ENCODE data around the gene KCTD17.

DNA sequence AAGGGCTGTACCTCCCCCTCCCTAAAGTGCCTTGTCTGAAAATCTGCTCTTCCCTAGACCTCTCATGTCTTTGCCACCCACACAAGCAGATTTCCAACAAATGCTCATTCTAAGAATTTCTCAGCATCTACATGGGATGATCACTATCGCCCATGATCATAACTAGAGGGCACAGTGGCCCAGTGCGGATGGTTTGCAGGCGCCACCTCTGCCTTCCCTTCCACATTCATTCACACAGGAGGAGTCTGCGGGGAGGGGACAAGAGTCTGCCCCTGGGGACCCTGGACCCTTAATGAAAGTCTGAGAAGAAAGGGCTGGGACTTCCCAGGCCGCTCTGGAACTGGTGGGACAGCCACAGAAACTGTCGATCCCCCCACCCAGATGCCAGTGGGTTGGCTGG, 28.9 kb downstream of the KCTD17 start:
- TF ChIP-seq, protein P1, sequence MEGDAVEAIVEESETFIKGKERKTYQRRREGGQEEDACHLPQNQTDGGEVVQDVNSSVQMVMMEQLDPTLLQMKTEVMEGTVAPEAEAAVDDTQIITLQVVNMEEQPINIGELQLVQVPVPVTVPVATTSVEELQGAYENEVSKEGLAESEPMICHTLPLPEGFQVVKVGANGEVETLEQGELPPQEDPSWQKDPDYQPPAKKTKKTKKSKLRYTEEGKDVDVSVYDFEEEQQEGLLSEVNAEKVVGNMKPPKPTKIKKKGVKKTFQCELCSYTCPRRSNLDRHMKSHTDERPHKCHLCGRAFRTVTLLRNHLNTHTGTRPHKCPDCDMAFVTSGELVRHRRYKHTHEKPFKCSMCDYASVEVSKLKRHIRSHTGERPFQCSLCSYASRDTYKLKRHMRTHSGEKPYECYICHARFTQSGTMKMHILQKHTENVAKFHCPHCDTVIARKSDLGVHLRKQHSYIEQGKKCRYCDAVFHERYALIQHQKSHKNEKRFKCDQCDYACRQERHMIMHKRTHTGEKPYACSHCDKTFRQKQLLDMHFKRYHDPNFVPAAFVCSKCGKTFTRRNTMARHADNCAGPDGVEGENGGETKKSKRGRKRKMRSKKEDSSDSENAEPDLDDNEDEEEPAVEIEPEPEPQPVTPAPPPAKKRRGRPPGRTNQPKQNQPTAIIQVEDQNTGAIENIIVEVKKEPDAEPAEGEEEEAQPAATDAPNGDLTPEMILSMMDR (conservative IDR thresholded peaks at IDR 0.05 in 1 of 2, IDR thresholded peaks at IDR 0.05 in 1 of 2; ENCODE audit: low read depth in 1 of 2, low read length in 2 of 2) = no peak
- no peak for TF ChIP-seq EZH2 (IDR thresholded peaks at IDR 0.05; ENCODE audit: low read length, missing control alignments)
